HG02973 (cell line): ENCODE data around the gene CALCA.
A peak's percentile ranks its signal among the peaks of the same experiment; 100 is the strongest.
"Not testable (repeated sequence)": the region's sequence is repeated elsewhere in the genome, so short reads cannot be mapped to it uniquely, and the experiment has no call there.

Experiments
- ATAC-seq: cut with Tn5 transposase; IDR thresholded peaks from one replicate; pipeline ENCODE4 v1.9.1; 2021; ENCODE audit warnings: moderate library complexity; ENCODE audit not compliant: unreplicated experiment

The CALCA gene

GRCh38 chr11:14971865-14972580 is at the start of gene CALCA:
Gene CALCA, minus strand, starts transcription at chr11:14972351. Its CDS starts 1,159 bp downstream, at chr11:14971192.
- ATAC-seq, result no peak

GRCh38 chr11:15016200-15016599 is 44.0 kb upstream of the CALCA start:
- ATAC-seq, result no peak

- ATAC-seq, result no peak
Observed at GRCh38 chr11:15011776-15012345, 39.7 kb upstream of the CALCA start.

GRCh38 chr11:15010865-15011264 is 38.7 kb upstream of the CALCA start:
- no peak for ATAC-seq

- peak; percentile 70 for ATAC-seq
Observed at GRCh38 chr11:15006139-15006759, 34.1 kb upstream of the CALCA start.

- ATAC-seq, result not testable (repeated sequence)
Observed at GRCh38 chr11:14988133-14988532, 16.0 kb upstream of the CALCA start.

GRCh38 chr11:14981507-14981906 is 9.4 kb upstream of the CALCA start:
- no peak for ATAC-seq

- ATAC-seq, result no peak
Observed at GRCh38 chr11:14980854-14981253, 8.7 kb upstream of the CALCA start.

- no peak for ATAC-seq
Observed at GRCh38 chr11:14977101-14977880, 5.1 kb upstream of the CALCA start.

GRCh38 chr11:14975252-14975587 is 3.1 kb upstream of the CALCA start:
- no peak for ATAC-seq

- no peak for ATAC-seq
Observed at GRCh38 chr11:14974515-14975251, 2.5 kb upstream of the CALCA start.

- ATAC-seq, result no peak
Observed at GRCh38 chr11:14973621-14974514, 1.7 kb upstream of the CALCA start.

GRCh38 chr11:14972581-14973495 is 687 bp upstream of the CALCA start:
- ATAC-seq, result no peak

GRCh38 chr11:14969901-14970323 is 2.2 kb downstream of the CALCA start:
- ATAC-seq, result peak; percentile 65

- ATAC-seq, result no peak
Observed at GRCh38 chr11:14967581-14968243, 4.4 kb downstream of the CALCA start.

- ATAC-seq, result no peak
Observed at GRCh38 chr11:14956111-14956510, 16.0 kb downstream of the CALCA start.

- ATAC-seq, result no peak
Observed at GRCh38 chr11:14954581-14954980, 17.6 kb downstream of the CALCA start.

GRCh38 chr11:14953904-14954303 is 18.2 kb downstream of the CALCA start:
- ATAC-seq, result no peak
